KOPT-K1 (cell line): Measurements from ENCODE around the gene AHNAK.
"Not testable (repeated sequence)": the region's sequence is repeated elsewhere in the genome, so short reads cannot be mapped to it uniquely, and the experiment has no call there.

Experiments
- H3K27ac ChIP-seq: fragments of 200-600 bp; sonication (generic); 2 replicates; pipeline ENCODE4 v1.5.1; 2016; ENCODE audit warnings: antibody characterized with exemption, mild to moderate bottlenecking, low read depth, low read length; ENCODE audit not compliant: poor library complexity, severe bottlenecking
- H3K36me3 ChIP-seq: fragments of 200-600 bp; sonication (generic); 2 replicates; pipeline ENCODE4 v1.5.1; 2017; ENCODE audit warnings: antibody characterized with exemption, mild to moderate bottlenecking, low read length, moderate library complexity; ENCODE audit not compliant: insufficient read depth
- H3K9me3 ChIP-seq: fragments of 200-600 bp; sonication (generic); 2 replicates; pipeline ENCODE4 v1.5.1; 2017; ENCODE audit warnings: antibody characterized with exemption, low read length, mild to moderate bottlenecking; ENCODE audit not compliant: insufficient read depth, poor library complexity, severe bottlenecking

AHNAK gene

GRCh38 chr11:62546244-62546928 is at the start of gene AHNAK:
Gene AHNAK (minus strand): TSS chr11:62546806. CDS start chr11:62536098, 10,708 bp downstream.
- Histone ChIP-seq H3K27ac (no peak within 1 kb of the TSS), H3K9me3 (no peaks in the 10 kb centered on the region), H3K36me3 (no peaks in the 10 kb centered on the region)

GRCh38 chr11:62595124-62595523 is 48.5 kb upstream of the AHNAK start:
- Histone ChIP-seq H3K9me3 (no peaks in the 10 kb centered on the region), H3K36me3 (peaks cover 66% of the 10 kb centered on the region), H3K27ac (no peak overlapping the region)

- H3K9me3 ChIP-seq: no peaks in the 10 kb centered on the region
- H3K27ac ChIP-seq: no peak overlapping the region
- peaks cover 67% of the 10 kb centered on the region for H3K36me3 ChIP-seq
Measured at GRCh38 chr11:62593434-62594044, 46.9 kb upstream of the AHNAK start.

- peaks cover 66% of the 10 kb centered on the region for H3K36me3 ChIP-seq
- peak overlapping the region; percentile 82 for H3K27ac ChIP-seq
- no peaks in the 10 kb centered on the region for H3K9me3 ChIP-seq
Measured at GRCh38 chr11:62592989-62593421, 46.4 kb upstream of the AHNAK start.

GRCh38 chr11:62592146-62592815 is 45.7 kb upstream of the AHNAK start:
- peaks cover 66% of the 10 kb centered on the region for H3K36me3 ChIP-seq
- no peaks in the 10 kb centered on the region for H3K9me3 ChIP-seq
- peak overlapping the region; percentile 82 for H3K27ac ChIP-seq

- Histone ChIP-seq H3K27ac (peak within 1 kb of the TSS; percentile 82), H3K9me3 (no peaks in the 10 kb centered on the region), H3K36me3 (peaks cover 66% of the 10 kb centered on the region)
Measured at GRCh38 chr11:62591448-62592145, 45.0 kb upstream of the AHNAK start, which contains the start of gene TUT1. Gene TUT1 (minus strand): TSS chr11:62591523. CDS start chr11:62591485, 38 bp downstream.

GRCh38 chr11:62588966-62589637 is 42.5 kb upstream of the AHNAK start:
- H3K36me3 ChIP-seq: peaks cover 61% of the 10 kb centered on the region
- H3K27ac ChIP-seq: no peak overlapping the region
- H3K9me3 ChIP-seq: no peaks in the 10 kb centered on the region

GRCh38 chr11:62585356-62585755 is 38.8 kb upstream of the AHNAK start:
- not testable (repeated sequence) for H3K27ac ChIP-seq, H3K9me3 ChIP-seq
- H3K36me3 ChIP-seq: peaks cover 75% of the 10 kb centered on the region

- H3K36me3 ChIP-seq: peaks cover 88% of the 10 kb centered on the region
- not testable (repeated sequence) for H3K27ac ChIP-seq, H3K9me3 ChIP-seq
Measured at GRCh38 chr11:62581735-62582134, 35.1 kb upstream of the AHNAK start.

GRCh38 chr11:62580959-62581715 is 34.5 kb upstream of the AHNAK start:
- H3K27ac ChIP-seq: no peak overlapping the region
- peaks cover 88% of the 10 kb centered on the region for H3K36me3 ChIP-seq
- no peaks in the 10 kb centered on the region for H3K9me3 ChIP-seq

- Histone ChIP-seq H3K27ac (no peak overlapping the region), H3K9me3 (no peaks in the 10 kb centered on the region), H3K36me3 (peaks cover 83% of the 10 kb centered on the region)
Measured at GRCh38 chr11:62579252-62579651, 32.6 kb upstream of the AHNAK start.

- Histone ChIP-seq H3K9me3 (no peaks in the 10 kb centered on the region), H3K36me3 (peaks cover 76% of the 10 kb centered on the region), H3K27ac (no peak overlapping the region)
Measured at GRCh38 chr11:62578541-62578940, 31.9 kb upstream of the AHNAK start.

GRCh38 chr11:62577046-62577714 is 30.6 kb upstream of the AHNAK start:
- peaks cover 72% of the 10 kb centered on the region for H3K36me3 ChIP-seq
- no peak overlapping the region for H3K27ac ChIP-seq

GRCh38 chr11:62575837-62576236 is 29.2 kb upstream of the AHNAK start:
- Histone ChIP-seq H3K27ac (no peak overlapping the region), H3K36me3 (peaks cover 73% of the 10 kb centered on the region), H3K9me3 (no peaks in the 10 kb centered on the region)

More at GRCh38 chr11:62577046-62577714, 30.6 kb upstream of the AHNAK start:
- H3K9me3 ChIP-seq: no peaks in the 10 kb centered on the region
